Measurements from ENCODE around the gene CASZ1.

CASZ1 gene

DNA sequence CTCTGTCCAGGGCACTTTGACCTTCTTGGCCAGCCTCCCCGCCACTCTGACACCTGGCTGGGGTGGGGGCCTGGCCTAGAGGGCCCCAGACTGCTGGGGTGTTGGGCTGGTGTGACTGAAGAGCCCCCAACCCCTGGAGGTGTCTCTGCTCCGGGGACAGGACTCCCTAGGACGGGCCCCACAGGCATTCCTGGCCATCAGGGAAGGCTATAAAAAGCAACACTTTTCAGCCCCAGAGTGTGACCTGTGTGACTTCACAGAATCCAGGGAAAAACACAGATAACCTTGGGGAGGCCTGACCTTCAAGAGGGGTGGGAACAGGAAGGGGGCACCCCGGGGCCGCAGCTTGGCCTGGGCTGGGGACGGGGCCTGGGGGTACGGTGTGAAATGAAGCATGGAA lies 24.0 kb upstream of the CASZ1 start:
- no peak for DNase-seq

DNA sequence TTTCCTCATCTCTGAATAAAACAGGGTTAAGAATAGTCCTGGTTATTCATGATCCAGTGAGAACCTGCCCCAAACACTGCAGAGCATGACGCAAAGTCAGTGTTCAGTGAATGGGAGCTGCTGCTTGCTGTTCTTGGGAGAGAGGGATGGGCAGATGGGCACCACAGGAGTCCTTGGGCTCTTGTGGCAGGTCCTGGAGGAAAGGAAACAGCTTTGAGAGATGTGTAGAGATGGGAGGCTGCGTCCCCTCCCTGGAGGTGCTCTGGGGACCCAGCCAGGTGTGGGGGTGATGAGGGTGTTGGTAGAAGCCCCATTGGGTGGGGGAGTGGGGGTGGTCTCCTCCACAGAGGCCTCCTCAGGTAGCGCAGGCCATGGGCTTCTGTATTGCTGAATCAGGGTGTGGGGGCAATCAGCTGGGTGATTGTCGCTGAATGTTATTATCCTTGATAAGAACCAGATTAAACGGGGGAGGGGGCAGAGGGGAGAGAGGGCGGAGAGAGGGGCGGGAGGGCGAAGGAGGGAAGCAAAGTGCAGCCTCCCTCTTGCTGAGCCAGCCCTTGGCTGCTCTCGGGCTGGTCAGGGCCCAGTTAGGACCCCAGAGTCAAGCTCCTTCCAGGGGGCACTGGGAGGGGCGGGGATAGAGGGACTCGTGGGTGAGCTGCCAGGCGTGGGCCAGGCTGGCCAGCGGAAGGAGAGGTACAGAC lies 22.9 kb upstream of the CASZ1 start:
- no peak for DNase-seq

DNA sequence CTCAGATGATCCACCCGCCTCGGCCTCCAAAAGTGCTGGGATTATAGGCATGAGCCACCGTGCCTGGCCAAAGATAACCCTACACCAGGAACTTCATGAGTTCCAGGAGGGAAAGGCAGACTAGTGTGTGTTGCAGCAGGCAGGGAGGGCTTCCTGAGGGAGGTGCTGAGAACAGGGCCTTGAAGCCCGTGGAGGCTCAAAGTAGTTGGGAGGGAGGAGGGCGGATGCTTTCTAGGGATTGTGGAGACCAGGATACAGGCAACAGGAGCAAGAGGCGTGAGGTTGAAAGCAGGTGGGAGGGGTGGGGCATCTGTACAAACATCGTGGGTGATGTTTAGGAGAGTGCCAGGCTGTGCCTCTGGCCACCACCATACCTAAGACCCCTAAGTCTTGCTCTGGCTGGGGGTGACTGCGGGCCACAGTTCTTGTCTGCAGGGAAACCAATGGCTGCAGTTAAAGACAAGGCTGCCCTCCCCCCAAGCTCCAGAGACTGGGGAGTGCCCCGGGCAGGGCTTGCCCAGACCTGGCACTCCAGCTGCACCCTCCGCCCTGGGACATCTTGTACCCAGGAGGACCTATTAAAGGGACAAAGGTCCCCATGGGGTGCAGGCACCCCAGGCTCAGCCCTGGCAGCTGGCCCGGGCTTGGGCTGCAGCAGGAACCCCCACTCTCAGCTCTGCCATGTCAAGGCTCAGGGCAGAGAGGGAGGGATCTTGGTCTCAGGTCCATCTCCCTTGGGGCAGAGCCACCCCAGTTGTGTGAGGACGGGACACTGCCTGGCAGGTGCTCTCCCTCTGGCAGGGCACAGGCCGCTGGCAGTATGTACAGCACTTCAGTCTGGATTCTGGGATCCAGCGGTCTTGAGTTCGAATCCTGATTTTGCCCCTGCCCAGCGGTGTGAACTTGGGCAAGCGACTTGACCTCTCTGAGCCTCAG lies 22.1 kb upstream of the CASZ1 start:
- DNase-seq: no peak

DNA sequence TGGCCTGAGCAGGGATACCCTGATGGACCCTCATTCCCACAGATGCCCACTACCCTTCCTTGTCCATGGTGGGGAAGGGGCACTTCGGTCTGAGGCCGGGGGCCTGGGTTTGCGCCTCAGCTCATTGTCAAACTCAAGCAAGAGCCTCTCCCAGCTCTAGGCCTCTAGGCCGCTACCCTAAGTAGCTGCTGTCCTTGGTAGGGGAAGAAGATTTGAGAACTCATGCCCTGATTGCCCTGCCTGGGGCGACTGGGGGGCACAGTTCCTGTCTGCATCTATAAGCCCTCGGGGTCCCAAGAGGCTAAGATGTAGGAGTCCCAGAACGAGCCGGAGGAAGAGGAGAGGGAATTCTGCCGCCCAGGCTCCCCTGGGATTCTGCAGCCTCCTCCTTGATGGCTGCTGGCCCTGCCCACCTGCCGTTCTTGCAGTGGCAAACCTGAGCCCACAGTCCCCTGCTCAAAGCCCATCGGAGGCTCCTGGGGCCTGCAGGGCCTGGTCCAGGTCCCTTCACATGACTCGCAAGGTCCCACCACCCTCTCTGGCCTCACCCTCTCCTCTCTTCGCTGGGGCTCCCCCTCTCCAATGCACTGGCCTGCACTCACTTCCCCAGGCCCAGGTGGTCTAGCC lies 20.4 kb upstream of the CASZ1 start:
- DNase-seq: no peak

DNA sequence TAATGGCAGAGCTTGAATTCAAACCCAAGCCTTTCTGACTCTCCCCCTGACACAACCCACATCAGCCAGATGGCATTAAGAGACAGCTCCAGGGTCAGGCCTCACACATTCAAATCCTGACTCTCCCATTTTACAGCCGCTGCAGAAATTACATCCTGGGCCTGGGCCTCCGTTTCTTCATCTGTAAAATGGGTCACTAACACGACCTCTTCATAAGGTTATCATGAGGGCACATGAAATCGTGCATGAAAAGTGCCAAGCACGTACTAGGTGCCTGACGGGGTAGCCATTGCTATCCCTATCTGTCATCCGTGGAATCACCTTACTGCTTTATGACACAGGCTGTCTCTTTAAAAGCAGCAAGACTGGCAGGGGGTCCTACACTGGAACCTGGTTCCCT lies 19.8 kb upstream of the CASZ1 start:
- no peak for DNase-seq

DNA sequence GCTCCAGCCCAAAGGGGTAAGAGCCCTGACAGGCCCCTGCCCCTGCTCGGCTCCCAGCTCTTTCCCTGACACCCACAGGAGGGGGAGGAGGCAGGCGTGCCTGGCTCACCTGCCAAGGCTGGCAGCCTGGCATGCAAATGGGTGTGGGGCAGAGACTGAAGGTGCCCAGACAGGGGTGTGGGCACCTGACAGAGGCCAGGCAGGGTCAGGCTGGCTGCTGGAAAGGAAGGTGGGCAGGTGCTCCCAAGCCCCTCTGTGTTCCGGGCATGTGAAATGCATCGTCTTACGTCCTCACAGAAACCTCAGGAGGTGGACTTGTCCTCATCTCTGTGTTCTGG lies 19.4 kb upstream of the CASZ1 start:
- no peak for DNase-seq

DNA sequence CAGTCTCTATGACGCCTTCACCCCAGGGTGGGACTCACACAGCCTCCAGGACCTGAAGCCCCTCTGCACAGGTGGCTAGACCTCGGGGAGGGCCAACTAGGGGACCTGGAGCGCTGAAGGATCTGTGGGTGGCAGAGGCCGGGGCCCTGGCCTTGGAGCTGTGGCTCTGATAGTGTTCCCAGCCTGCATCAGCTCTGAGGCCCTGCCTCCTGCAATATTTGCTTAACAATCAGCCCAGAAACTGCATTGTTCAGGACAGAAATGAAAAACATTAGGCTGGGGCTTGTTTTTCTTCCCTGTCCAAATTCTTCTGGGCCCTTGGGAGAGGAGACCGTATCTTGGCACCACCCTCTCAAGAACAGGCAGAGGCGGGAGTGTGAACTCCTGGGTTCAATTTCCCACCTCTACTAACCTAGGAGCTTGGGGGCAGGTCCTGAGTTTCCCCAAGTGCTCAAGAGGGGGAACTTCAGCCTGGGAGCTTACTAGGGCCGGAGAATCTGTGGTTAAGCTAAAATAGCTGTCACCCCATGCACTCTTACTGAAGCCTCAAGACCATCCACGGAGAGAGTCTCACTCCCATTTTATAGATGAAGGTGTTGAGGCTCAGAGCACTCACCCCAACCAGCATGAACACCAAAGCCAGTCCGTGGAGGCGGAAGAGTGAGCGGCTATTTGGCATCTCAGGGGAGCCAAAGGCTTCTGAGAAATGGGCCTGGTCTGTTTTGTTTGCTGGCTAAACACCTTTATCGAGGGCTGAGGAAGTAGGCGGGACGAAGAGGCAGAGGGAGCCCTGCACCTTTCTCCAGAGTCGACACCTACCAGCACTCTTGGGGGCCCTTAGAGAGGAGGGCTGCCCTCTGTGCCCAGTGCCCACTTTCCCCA lies 18.8 kb upstream of the CASZ1 start:
- no peak for DNase-seq

DNA sequence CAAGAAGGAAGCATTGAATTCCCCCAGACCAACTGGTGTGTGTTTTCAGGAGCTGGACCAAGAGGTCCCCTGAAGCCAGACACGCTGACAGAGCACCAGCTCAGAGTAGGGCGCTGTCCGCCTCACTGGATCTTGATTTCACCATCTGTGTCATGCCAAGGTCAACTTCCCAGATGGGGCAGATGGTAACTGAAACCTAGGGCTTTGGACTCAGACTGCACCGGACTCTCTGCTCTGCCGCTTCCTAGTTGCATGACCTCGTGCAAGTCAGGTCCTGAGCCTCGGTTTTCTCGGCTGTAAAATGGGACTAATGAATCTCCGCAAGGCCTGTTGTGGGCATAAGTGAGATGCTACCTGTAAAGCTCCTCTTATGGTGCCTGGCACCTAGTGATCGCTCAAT lies 17.9 kb upstream of the CASZ1 start:
- DNase-seq: no peak

DNA sequence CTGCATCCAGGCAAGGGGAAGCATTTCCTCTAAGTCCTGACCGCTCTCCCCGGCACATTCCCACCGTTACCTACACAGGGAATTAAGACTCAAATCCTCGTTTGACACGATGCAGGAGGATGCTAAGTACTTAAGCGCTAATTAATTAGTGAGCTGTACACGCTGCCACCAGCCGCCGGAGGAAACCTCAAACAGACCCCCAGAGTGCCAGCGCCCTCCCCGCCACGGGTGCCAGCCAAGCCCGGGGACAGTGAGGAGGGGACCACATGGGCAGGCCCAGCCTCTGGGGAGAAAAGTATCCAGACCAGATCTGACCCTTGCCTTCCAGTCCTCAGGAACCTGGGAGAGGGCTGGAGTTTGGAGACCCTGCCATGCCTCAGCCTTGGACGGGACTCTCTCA lies 17.4 kb upstream of the CASZ1 start:
- no peak for DNase-seq

DNA sequence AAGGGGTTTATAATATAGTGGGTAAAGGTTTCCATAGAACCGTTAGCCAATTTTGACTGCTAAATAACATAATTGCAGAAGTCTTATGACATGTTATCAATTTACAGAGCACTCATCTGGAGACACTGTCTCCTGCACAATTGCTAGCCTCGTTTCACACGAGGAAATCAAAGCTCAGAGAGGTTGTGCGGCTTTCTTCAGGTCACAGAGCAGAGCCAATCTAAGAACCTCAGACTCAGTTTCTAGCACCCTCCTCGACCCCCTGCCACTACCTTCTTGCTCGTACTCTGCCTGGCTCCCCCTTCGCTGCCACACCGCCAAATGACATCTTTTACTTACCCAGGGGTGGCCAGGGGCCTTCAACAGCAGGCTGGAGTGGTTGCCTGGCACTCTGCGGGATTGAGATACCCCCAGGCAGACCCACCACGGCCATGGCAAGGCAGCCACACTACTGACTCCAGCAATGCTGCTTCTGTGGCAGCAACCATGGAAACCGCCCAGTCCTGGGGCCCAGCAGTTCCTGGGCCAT lies 16.0 kb upstream of the CASZ1 start:
- no peak for DNase-seq

DNA sequence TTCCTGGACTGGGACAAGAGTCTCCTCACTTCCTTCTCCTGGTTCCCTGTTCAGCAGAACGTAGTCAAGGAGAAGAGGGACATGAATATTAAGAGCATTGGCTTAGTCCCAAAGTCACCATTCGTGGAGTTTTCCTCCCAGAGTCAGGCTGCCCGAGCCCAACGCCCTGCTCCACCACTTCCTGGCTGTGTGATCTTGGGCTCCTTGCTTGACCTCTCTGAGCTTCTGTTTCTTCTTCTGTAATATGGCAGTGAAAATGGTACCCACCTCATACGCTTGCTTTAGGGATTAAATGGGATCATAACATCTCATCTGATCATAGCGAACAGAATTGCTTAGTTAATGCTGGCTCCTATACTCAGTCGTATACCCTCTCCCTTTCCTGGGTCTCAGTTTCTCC lies 12.0 kb upstream of the CASZ1 start:
- DNase-seq: no peak

DNA sequence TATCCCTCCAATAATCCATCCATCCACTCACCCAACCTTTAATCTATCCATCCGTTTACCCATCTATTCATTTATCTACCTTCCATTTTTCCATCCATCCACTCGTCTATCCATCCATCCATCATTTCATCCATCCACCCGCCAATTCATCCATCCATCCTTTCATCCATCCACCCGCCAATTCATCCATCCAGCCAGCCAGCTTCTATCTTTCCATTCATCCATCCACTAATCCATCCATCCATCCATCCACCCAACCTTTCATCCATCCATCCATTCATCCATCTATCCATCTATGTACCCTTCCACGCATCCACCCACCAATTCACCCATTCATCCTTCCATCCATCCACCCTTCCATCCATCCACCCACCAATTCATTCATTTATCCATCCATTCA lies 10.5 kb upstream of the CASZ1 start:
- DNase-seq: no peak

DNA sequence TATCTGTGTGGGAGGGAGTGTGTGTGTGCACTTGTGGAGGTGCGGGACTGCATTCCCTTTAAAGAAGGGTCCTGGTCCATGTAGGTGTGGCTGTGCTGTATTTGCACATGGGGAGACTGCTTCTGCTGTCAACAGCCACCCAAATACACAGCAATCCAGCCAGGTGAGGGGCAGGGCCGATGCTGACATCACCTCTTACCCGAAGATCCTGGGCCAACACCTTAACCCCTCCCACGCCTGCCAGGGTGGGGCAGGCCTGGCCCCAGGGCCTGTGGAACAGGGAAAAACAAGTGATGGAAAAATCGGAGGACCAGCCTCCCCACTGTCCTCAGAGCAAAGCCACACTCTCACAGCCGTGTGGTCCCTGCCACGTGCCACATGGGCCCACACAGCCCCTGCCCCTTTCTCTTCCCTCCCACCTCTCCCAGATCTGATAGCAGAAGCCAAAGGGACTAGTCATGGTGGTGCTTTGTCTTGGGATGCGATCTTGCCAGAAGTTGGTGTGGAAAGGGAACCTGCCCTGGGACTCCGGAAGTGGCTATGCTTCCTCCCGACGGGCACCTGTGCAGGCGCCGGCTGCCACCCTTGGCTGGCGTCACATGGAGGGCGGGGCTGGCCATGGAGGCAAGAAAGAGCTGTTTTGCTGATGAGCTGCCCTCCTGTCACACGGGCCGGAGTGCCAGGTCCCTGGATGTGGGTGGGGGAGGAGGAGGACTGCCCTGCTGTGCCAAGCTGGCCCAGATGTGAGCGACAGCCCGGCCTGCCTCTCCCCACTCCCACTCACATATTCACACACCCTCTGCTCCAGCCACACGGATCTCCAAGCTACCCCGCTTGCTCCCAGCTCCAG lies 7.8 kb upstream of the CASZ1 start:
- DNase-seq: no peak

DNA sequence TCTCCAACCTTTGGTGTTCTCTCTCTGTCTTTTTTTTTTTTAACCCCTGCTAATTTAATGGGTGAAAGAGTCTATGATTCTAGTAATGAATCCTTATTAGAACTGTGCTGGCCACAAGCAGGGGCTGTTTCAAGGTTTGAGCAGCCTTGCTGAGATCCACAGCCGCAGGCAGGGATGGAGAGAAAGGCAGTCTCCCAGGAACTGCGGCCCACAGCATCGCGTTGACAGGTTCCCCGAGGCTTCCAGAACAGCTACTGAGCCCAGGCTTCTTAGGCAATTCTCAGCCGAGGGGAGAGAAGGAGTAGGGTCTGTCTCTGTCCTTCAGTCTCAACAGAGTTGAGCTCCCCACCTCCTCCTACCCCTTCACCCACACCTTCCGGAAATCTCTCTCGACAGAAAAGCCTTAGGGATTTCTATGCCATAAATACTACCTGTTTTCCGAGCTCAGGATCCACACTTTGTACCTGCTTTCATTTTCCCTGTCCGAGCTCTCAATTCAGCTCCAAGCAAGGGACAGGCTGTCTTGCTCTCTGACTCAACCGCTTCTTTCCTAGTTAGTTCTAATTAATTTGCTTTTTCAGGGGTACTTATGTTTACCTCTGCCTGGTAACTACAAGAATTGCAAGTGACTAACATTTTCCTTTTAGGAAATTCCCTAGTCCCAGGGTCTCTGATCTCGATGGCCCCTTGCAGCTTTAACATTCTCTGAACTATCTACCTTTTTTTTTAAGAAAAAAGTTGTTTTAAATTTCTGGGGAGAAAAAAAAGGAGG lies 6.7 kb upstream of the CASZ1 start:
- no peak for DNase-seq

DNA sequence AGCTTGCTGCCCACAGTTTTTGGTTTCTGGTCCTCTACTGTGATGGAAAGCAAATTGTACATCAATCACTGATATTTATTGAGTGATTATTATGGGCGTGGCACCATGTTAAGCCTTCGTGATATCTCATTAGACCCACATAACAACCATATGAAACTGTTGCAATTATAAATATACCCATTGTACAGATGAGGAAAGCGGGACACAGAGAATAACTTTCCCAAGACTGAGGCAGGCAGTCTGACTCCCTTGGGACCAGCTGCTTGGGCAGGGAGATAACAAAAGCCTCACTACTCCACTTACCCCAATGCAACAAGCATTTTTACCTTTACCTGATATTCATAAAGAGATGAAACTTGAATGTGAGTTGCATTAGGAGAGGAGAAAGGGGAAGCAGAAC lies 4.3 kb upstream of the CASZ1 start:
- no peak for DNase-seq

DNA sequence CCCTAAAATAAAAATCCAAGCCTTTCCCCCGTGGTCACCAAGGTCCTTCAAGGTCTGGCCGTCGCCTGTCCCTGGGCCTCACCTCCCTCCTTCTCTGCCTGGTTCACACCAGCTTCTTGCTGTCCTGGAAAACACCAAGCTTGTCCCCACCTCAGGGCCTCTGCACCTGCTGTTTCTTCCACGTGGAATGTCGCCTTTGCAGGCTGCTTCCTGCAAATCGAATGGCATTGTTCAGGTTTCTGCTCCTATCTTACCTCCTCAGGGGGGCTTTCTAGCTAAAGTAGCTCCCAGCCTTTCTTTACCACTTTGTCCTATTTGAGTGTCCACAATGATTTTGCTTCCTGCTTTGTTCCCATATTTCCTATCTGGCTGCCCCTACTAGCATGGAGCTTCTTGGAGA lies 3.3 kb upstream of the CASZ1 start:
- no peak for DNase-seq

DNA sequence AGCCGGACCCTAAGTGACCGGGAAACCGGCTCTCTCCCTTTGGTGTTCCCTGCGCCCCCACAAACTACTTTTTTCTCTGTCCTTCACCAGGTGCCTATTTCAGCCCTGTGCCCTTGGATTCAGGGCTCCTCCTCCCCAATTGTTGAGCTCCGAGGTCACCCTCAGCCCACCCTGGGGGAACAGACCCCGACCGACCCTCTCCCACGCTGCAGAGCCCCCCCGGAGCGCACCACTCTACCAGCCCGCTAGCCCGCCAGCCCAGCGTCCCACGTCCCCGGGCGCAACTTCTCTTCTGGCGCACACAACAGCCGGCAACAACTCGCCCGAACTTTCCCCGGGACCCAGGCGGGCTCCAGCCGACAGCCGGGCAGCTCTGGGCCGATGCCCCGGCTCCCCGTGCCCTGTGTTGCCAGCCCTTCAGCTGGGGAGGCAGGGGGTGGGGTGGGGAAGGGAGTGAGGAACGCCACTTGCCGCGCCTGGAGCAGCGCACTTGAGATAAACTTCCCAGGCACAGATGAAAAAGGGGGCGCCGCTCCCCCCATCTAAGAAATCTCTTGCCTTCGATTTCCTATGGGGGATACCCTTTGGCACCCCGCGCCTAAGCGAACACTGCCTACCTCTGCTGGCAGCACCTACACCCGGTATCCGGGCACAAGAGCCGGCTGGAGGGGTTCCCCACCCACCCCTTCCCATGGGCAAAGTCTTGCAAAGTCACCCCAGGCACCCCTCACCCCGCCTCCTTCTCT lies 997 bp downstream of the CASZ1 start:
- DNase-seq: no peak

DNA sequence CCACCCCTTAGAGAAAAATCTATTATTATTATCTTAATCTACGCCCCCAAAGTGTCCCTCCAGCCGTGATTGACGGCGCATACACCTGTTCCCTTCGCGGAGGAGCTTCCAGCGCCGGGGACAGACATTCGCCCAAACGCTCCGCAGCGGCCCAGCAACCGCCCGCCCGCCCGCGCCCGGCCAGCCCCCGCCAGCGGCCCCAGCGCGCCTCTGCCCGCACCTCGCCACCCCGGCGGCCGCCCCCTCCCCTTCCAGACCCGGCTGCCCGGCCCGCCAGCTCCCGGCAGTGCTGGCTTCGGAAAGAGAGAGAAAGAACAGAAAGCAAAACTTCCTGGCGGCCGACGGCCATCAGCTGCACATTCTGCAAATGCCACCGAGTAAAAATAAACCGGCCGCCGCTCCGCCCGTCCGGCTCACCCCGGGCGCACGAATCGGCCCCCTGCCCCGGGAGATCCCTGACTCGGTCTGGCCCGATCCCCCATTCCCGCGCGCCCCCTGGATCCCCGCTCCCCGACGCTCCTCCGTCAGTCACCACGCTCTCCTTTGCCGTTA lies 1.6 kb downstream of the CASZ1 start:
- DNase-seq: no peak

DNA sequence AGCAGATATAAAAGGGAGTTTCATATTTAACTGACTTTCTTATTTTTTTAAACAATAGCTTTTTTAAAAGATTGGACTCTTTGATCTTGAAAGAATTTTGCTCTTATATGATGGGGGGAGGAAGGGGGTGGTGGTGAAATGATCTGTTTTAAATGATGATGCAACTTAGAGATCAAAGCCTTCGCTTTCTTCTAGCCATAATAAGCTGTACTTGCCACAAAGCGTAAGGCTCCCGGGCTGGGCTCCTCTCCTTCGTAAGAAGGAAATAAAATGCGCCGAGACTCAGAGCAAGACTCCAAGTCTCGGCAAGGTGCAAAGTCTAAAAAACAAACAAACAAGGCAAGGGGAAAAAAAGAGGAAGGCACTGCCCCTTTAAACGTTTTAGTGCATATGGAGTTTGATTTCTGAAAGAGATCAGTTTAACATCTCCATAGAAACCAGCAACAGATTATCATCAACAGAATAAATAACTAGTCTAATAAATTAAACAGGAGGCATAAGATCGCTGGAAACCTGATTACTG lies 3.3 kb downstream of the CASZ1 start:
- no peak for DNase-seq

Measured in activated effector memory CD4-positive, alpha-beta T cell treated with Interleukin-2 at 50 U/mL for 16 hours (primary cell).